Endodermal cell (in vitro differentiated cells): ENCODE results near the gene ACO2. TPM values are rescaled to one million over a fixed set of nuclear protein-coding genes. Genes with fewer than 3 reads are reported as not detected.

Experiments
- DNase-seq: peaks from one replicate; pipeline ENCODE4 v3.0.0-alpha.2; 2017
- H3K27ac ChIP-seq: 2 replicates; pipeline ENCODE4 v1.5.1; 2013; ENCODE audit warnings: mild to moderate bottlenecking, low read depth, low read length, moderate library complexity
- H3K27me3 ChIP-seq: 2 replicates; pipeline ENCODE4 v1.6.1; 2013; ENCODE audit warnings: mild to moderate bottlenecking, low read length, moderate library complexity; ENCODE audit not compliant: insufficient read depth, control insufficient read depth, poor library complexity, severe bottlenecking
- H3K36me3 ChIP-seq: 2 replicates; pipeline ENCODE4 v1.7.0; 2013; ENCODE audit warnings: mild to moderate bottlenecking, low read length, moderate library complexity; ENCODE audit not compliant: control insufficient read depth, insufficient read depth
- H3K4me1 ChIP-seq: one replicate; pipeline ENCODE4 v1.7.0; 2013; ENCODE audit warnings: low read length; ENCODE audit not compliant: control insufficient read depth, insufficient read depth
- H3K4me3 ChIP-seq: 2 replicates; pipeline ENCODE4 v1.5.1; 2013; ENCODE audit warnings: mild to moderate bottlenecking, low read length, moderate library complexity
- H3K9ac ChIP-seq: 2 replicates; pipeline ENCODE4 v1.6.1; 2013; ENCODE audit warnings: mild to moderate bottlenecking, low read length, moderate library complexity; ENCODE audit not compliant: poor library complexity, severe bottlenecking; ENCODE audit errors: extremely low read depth
- H3K9me3 ChIP-seq: 2 replicates; pipeline ENCODE4 v1.6.1; 2013; ENCODE audit warnings: mild to moderate bottlenecking, low read length, moderate library complexity; ENCODE audit not compliant: control insufficient read depth
- H3K27ac Mint-ChIP-seq: 2 replicates; pipeline ENCODE4 v1.8.0; 2020; ENCODE audit warnings: mixed read lengths
- H3K27me3 Mint-ChIP-seq: 2 replicates; pipeline ENCODE4 v1.8.0; 2021; ENCODE audit warnings: mild to moderate bottlenecking, mixed read lengths; ENCODE audit not compliant: insufficient read depth
- H3K36me3 Mint-ChIP-seq: 2 replicates; pipeline ENCODE4 v1.8.0; 2020; ENCODE audit warnings: low read depth, mixed read lengths
- H3K4me1 Mint-ChIP-seq: 2 replicates; pipeline ENCODE4 v1.8.0; 2020; ENCODE audit warnings: mixed read lengths
- H3K4me3 Mint-ChIP-seq: 2 replicates; pipeline ENCODE4 v1.8.0; 2020; ENCODE audit warnings: mild to moderate bottlenecking, moderate library complexity, mixed read lengths
- H3K9me3 Mint-ChIP-seq: 2 replicates; pipeline ENCODE4 v1.8.0; 2020; ENCODE audit warnings: mild to moderate bottlenecking, mixed read lengths
- WGBS, 2 experiments: methylation state at CpG; one replicate each; pipeline versions ENCODE4 v1.1.5 to v1.1.7; 2013; ENCODE audit warnings: missing lambda C conversion rate in 2 of 2, mixed read lengths in 1 of 2; ENCODE audit not compliant: insufficient coverage in 1 of 2, insufficient read length in 1 of 2; 5-methylcytosine and 5-hydroxymethylcytosine counted together
- total RNA-seq, 2 donors: library from RNA; stranded (reverse); fragmentation: NEBNext Ultra II Directional in 1 of 2; extraction: Animal tissue kit (Norgen Biotek cat#: 25700) in 1 of 2; gene quantifications; 2 replicates in 1 of 2; 3 replicates in 1 of 2; pipeline ENCODE4 v1.2.1, GENCODE V29; 2021
- TF ChIP-seq, protein P1 (sequence below): fragments of 200-600 bp; sonication (generic); conservative IDR thresholded peaks from 2 replicates; pipeline ENCODE4 v1.5.0; 2021; ENCODE audit warnings: antibody characterized with exemption, mild to moderate bottlenecking

The ACO2 gene
- total RNA-seq, 2 donors from 2014 or later, result 69.0 to 82.3 TPM

- peak overlapping the region; percentile 11 for H3K27ac Mint-ChIP-seq
- peaks cover 6% of the 10 kb centered on the region for H3K4me1 Mint-ChIP-seq
- Histone ChIP-seq H3K9me3 (no peaks in the 10 kb centered on the region), H3K27me3 (no peaks in the 10 kb centered on the region), H3K36me3 (no peaks in the 10 kb centered on the region), H3K4me3 (no peak overlapping the region), H3K9ac (no peak overlapping the region), H3K27ac (no peak overlapping the region), H3K4me1 (no peaks in the 10 kb centered on the region)
- no peaks in the 10 kb centered on the region for H3K36me3 Mint-ChIP-seq
- no peaks in the 10 kb centered on the region for H3K9me3 Mint-ChIP-seq
- DNase-seq, result no peak
- 72 to 82% methylated on average over 2 of the region's 2 CpGs for WGBS, 2 experiments
- TF ChIP-seq, protein P1, sequence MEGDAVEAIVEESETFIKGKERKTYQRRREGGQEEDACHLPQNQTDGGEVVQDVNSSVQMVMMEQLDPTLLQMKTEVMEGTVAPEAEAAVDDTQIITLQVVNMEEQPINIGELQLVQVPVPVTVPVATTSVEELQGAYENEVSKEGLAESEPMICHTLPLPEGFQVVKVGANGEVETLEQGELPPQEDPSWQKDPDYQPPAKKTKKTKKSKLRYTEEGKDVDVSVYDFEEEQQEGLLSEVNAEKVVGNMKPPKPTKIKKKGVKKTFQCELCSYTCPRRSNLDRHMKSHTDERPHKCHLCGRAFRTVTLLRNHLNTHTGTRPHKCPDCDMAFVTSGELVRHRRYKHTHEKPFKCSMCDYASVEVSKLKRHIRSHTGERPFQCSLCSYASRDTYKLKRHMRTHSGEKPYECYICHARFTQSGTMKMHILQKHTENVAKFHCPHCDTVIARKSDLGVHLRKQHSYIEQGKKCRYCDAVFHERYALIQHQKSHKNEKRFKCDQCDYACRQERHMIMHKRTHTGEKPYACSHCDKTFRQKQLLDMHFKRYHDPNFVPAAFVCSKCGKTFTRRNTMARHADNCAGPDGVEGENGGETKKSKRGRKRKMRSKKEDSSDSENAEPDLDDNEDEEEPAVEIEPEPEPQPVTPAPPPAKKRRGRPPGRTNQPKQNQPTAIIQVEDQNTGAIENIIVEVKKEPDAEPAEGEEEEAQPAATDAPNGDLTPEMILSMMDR, result no peak
- H3K4me3 Mint-ChIP-seq, result no peak overlapping the region
- H3K27me3 Mint-ChIP-seq, result no peaks in the 10 kb centered on the region
These were observed 13.5 kb downstream of the ACO2 start for GRCh38 chr22:41482319-41482935.

- Histone ChIP-seq H3K9ac (no peak overlapping the region), H3K4me1 (no peaks in the 10 kb centered on the region), H3K27me3 (no peaks in the 10 kb centered on the region), H3K27ac (no peak overlapping the region), H3K9me3 (no peaks in the 10 kb centered on the region), H3K4me3 (no peak overlapping the region), H3K36me3 (no peaks in the 10 kb centered on the region)
- no peaks in the 10 kb centered on the region for H3K36me3 Mint-ChIP-seq
- H3K9me3 Mint-ChIP-seq, result no peaks in the 10 kb centered on the region
- no peak for DNase-seq
- H3K27me3 Mint-ChIP-seq, result no peaks in the 10 kb centered on the region
- peaks cover 6% of the 10 kb centered on the region for H3K4me1 Mint-ChIP-seq
- H3K4me3 Mint-ChIP-seq, result no peak overlapping the region
- H3K27ac Mint-ChIP-seq, result no peak overlapping the region
- TF ChIP-seq, protein P1, result no peak
- 88 to 96% methylated on average over 4 to 7 of the region's 7 CpGs for WGBS, 2 experiments
These were observed 16.1 kb downstream of the ACO2 start for GRCh38 chr22:41485033-41485432.

DNA sequence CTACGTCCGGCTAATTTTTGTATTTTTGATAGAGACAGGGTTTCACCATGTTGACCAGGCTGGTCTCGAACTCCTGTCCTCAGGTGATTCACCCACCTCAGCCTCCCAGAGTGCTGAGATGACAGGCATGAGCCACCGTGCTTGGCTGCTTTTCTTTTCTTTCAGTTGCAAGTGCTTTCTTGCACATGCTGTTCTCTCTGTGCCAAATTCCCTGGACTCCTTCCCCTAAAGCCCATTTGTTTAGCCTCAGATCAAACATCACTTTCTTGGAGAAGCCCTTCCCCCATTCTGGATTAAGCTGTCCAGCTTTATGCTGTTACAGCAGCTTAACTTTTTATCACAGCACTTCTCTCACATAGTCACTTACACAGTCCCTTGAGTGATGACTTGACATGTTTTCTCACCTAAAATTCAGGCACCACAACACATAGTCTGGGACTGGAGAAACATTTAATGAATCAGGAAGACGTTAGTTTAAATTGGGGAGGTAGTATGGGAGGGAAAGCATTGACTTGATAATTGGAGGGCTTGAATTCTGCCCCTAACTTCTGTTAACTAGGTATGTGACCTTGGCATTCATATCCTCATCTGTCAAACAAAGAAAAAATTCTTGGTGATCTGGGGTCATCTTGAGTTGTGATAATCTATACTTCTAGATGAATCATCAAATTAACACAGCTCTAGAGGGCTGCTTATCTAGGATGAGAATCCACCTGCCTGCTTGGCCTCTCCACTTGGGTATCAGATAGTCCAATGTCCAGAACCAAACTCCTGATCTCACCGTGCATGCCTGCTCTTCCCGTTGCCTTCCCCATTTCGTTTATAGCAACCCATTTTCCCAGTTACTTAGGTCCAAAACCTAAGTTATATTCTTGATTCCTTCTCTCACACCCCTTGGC lies 18.4 kb downstream of the ACO2 start:
- TF ChIP-seq, protein P1, result no peak
- Mint-ChIP-seq H3K4me1 (peaks cover 6% of the 10 kb centered on the region), H3K27ac (peak overlapping the region; percentile 65), H3K36me3 (no peaks in the 10 kb centered on the region), H3K4me3 (no peak overlapping the region), H3K9me3 (no peaks in the 10 kb centered on the region), H3K27me3 (no peaks in the 10 kb centered on the region)
- Histone ChIP-seq H3K4me3 (no peak overlapping the region), H3K4me1 (no peaks in the 10 kb centered on the region), H3K9ac (no peak overlapping the region), H3K36me3 (no peaks in the 10 kb centered on the region), H3K27me3 (no peaks in the 10 kb centered on the region), H3K9me3 (no peaks in the 10 kb centered on the region), H3K27ac (no peak overlapping the region)
- WGBS, 2 experiments, result 86 to 93% methylated on average over 7 to 8 of the region's 8 CpGs
- DNase-seq, result no peak
